Measurements from ENCODE around the gene CCM2L.

GRCh38 chr20:31974296-31974695 lies 35.9 kb upstream of the CCM2L start:
- TF ChIP-seq POLR2A (IDR thresholded peaks at IDR 0.05) (no peak), CTCF (IDR thresholded peaks at IDR 0.05) (no peak)

All from adrenal gland (tissue), 5 donors.